HCT116 (cell line): ENCODE results near the gene RASL10B. TPM values are rescaled to one million over a fixed set of nuclear protein-coding genes. Genes with fewer than 3 reads are reported as not detected.

Source experiments
- ATAC-seq: fragments of 200-7000 bp; cut with Tn5 transposase; 2 replicates; pipeline ENCODE4 v1.9.1; 2020; ENCODE audit warnings: mild to moderate bottlenecking, moderate library complexity
- BruUV-seq: library from RNA; stranded (reverse); fragments of 400-500 nt; replicated peaks from 2 replicates; lab custom pipeline; 2021; lab: Mats Ljungman, UMichigan
- CTCF ChIA-PET: fragments of 300-600 bp; sonication (Branson Sonifier 250); formaldehyde crosslinking; loops from one replicate; lab custom pipeline; 2021; ENCODE audit warnings: antibody characterized with exemption; lab: Charles Lee
- POLR2A ChIA-PET: fragments of 300-600, 350-600 bp; sonication (Branson Sonifier 250); formaldehyde crosslinking; loops from one replicate; lab custom pipeline; 2021; ENCODE audit warnings: antibody characterized with exemption; lab: Charles Lee
- RAD21 ChIA-PET, 2 experiments: fragments of 300-600 bp; sonication (Branson Sonifier 250); formaldehyde crosslinking; loops; one replicate each; lab custom pipeline; 2023; ENCODE audit warnings: low total read pairs in 2 of 2; ENCODE audit not compliant: uncharacterized antibody in 2 of 2, unreplicated experiment in 2 of 2, low non-redundant PET in 1 of 2; lab: Charles Lee
- DNase-seq: peaks from one replicate; pipeline ENCODE4 v3.0.0-alpha.2; 2010; ENCODE audit warnings: low read depth, low spot score
- H2AFZ ChIP-seq: fragments of 200-600 bp; shearing (Covaris generic), sonication (generic); 2 replicates; pipeline ENCODE4 v1.6.1; 2017; ENCODE audit warnings: low read depth, mixed run types, mixed read lengths, antibody characterized with exemption, low read length; ENCODE audit not compliant: poor library complexity, severe bottlenecking
- H3K27ac ChIP-seq: 2 replicates; pipeline ENCODE4 v1.5.1; 2012; ENCODE audit warnings: low read depth, low read length
- H3K27me3 ChIP-seq: fragments of 200-600 bp; sonication (generic); 2 replicates; pipeline ENCODE4 v1.6.1; 2016; ENCODE audit warnings: mixed run types, low read length, mixed read lengths; ENCODE audit not compliant: insufficient read depth
- H3K36me3 ChIP-seq, 2 experiments: fragments of 200-500 bp in 1 of 2; fragments of 200-600 bp in 1 of 2; sonication (Bioruptor generic) in 1 of 2; sonication (generic) in 1 of 2; 2 replicates each; pipeline versions ENCODE4 v1.5.1 to v1.6.1; 2014 to 2016; ENCODE audit warnings: low read length in 2 of 2, inconsistent platforms in 1 of 2, mixed read lengths in 1 of 2, mixed run types in 1 of 2; ENCODE audit not compliant: insufficient read depth in 2 of 2, control insufficient read depth in 1 of 2
- H3K4me1 ChIP-seq, 2 experiments: fragments of 200-600 bp in 1 of 2; sonication (generic) in 1 of 2; 2 replicates each; pipeline versions ENCODE4 v1.5.1 to v1.6.1; 2012 to 2017; ENCODE audit warnings: low read length in 2 of 2, inconsistent platforms in 1 of 2, mild to moderate bottlenecking in 1 of 2, mixed read lengths in 1 of 2, mixed run types in 1 of 2, moderate library complexity in 1 of 2; ENCODE audit not compliant: insufficient read depth in 2 of 2, control insufficient read depth in 1 of 2
- H3K4me2 ChIP-seq: fragments of 200-600 bp; sonication (generic); 2 replicates; pipeline ENCODE4 v1.6.1; 2017; ENCODE audit warnings: mixed run types, low read length, mixed read lengths
- H3K4me3 ChIP-seq, 2 experiments: fragments of 200-600 bp in 1 of 2; sonication (generic) in 1 of 2; replicated peaks in 1 of 2; 2 replicates each; pipeline ENCODE4 v1.5.1; 2011 to 2016; ENCODE audit warnings: low read length in 2 of 2, control low read depth in 1 of 2, low read depth in 1 of 2, mild to moderate bottlenecking in 1 of 2, mixed read lengths in 1 of 2, mixed run types in 1 of 2
- H3K79me2 ChIP-seq: fragments of 200-600 bp; sonication (generic); 2 replicates; pipeline ENCODE4 v1.6.1; 2017; ENCODE audit warnings: mild to moderate bottlenecking, mixed run types, low read length, moderate library complexity, mixed read lengths; ENCODE audit not compliant: insufficient read depth
- H3K9ac ChIP-seq: fragments of 200-600 bp; sonication (generic); 2 replicates; pipeline ENCODE4 v1.6.1; 2016; ENCODE audit warnings: low read length, mixed read lengths
- H3K9me2 ChIP-seq: fragments of 200-600 bp; sonication (generic), shearing (Covaris generic); 2 replicates; pipeline ENCODE4 v1.6.1; 2017; ENCODE audit warnings: mixed run types, mild to moderate bottlenecking, moderate library complexity; ENCODE audit not compliant: insufficient read depth
- H3K9me3 ChIP-seq, 2 experiments: fragments of 200-500 bp in 1 of 2; fragments of 200-600 bp in 1 of 2; sonication (Bioruptor generic) in 1 of 2; sonication (generic) in 1 of 2; 2 replicates each; pipeline ENCODE4 v1.6.1; 2014 to 2017; ENCODE audit warnings: low read length in 2 of 2, mixed read lengths in 2 of 2, inconsistent platforms in 1 of 2, low read depth in 1 of 2, mild to moderate bottlenecking in 1 of 2, mixed run types in 1 of 2, moderate library complexity in 1 of 2; ENCODE audit not compliant: control insufficient read depth in 1 of 2, insufficient read depth in 1 of 2
- H4K20me1 ChIP-seq: fragments of 200-600 bp; sonication (generic), shearing (Covaris generic); 2 replicates; pipeline ENCODE4 v1.6.1; 2017; ENCODE audit warnings: mixed run types, mild to moderate bottlenecking, moderate library complexity; ENCODE audit not compliant: insufficient read depth
- CBX3 ChIP-seq: IDR thresholded peaks from 2 replicates; pipeline ENCODE4 v1.6.1; 2012; ENCODE audit warnings: low read depth
- CEBPB ChIP-seq: IDR thresholded peaks from 2 replicates; pipeline ENCODE4 v1.6.1; 2012; ENCODE audit warnings: low read depth
- CTCF ChIP-seq, 3 experiments: fragments of 200-600 bp in 1 of 3; sonication (generic) in 1 of 3; IDR thresholded peaks in 2 of 3; conservative IDR thresholded peaks in 1 of 3; 2 replicates each; pipeline ENCODE4 v1.5.1; 2012 to 2017; ENCODE audit warnings: low read depth in 2 of 3, low read length in 2 of 3, antibody characterized with exemption in 1 of 3, borderline replicate concordance in 1 of 3, control low read depth in 1 of 3, mild to moderate bottlenecking in 1 of 3, mixed read lengths in 1 of 3, mixed run types in 1 of 3, moderate library complexity in 1 of 3; ENCODE audit not compliant: insufficient read depth in 1 of 3
- EGR1 ChIP-seq: IDR thresholded peaks from 2 replicates; pipeline ENCODE4 v1.6.1; 2012; ENCODE audit warnings: low read depth
- EZH2 ChIP-seq: fragments of 200-600 bp; sonication (generic); IDR thresholded peaks from 2 replicates; pipeline ENCODE4 v1.6.1; 2017; ENCODE audit warnings: antibody characterized with exemption, mixed run types
- EZH2phosphoT487 ChIP-seq: fragments of 200-600 bp; IDR thresholded peaks from 2 replicates; pipeline ENCODE4 v1.6.1; 2018; ENCODE audit warnings: antibody characterized with exemption, borderline replicate concordance
- FOSL1 ChIP-seq: IDR thresholded peaks from 2 replicates; pipeline ENCODE4 v1.6.1; 2012; ENCODE audit warnings: low read depth
- JUND ChIP-seq: IDR thresholded peaks from 2 replicates; pipeline ENCODE4 v1.6.1; 2012
- MAX ChIP-seq: IDR thresholded peaks from 2 replicates; pipeline ENCODE4 v1.6.1; 2012
- POLR2A ChIP-seq: IDR thresholded peaks from 2 replicates; pipeline ENCODE4 v1.7.0; 2011; ENCODE audit warnings: borderline replicate concordance; ENCODE audit not compliant: insufficient read depth, insufficient read length; ENCODE audit errors: extremely low read depth
- POLR2AphosphoS5 ChIP-seq: IDR thresholded peaks from 2 replicates; pipeline ENCODE4 v1.6.1; 2011; ENCODE audit warnings: mild to moderate bottlenecking, low read depth, low read length, moderate library complexity
- REST ChIP-seq: IDR thresholded peaks from 2 replicates; pipeline ENCODE4 v1.6.1; 2012; ENCODE audit warnings: low read depth
- TCF7L2 ChIP-seq: IDR thresholded peaks from 2 replicates; pipeline ENCODE4 v1.7.0; 2011; ENCODE audit warnings: borderline replicate concordance, inconsistent platforms; ENCODE audit not compliant: insufficient read depth, insufficient read length; ENCODE audit errors: extremely low read depth
- YY1 ChIP-seq: IDR thresholded peaks from 2 replicates; pipeline ENCODE4 v1.6.1; 2011; ENCODE audit warnings: low read length, low read depth, moderate library complexity, mild to moderate bottlenecking; ENCODE audit not compliant: insufficient replicate concordance; ENCODE audit errors: extremely low read depth
- ZBTB33 ChIP-seq: IDR thresholded peaks from 2 replicates; pipeline ENCODE4 v1.6.1; 2011; ENCODE audit warnings: mild to moderate bottlenecking, low read length, moderate library complexity; ENCODE audit not compliant: insufficient replicate concordance; ENCODE audit errors: extremely low read depth
- ZNF274 ChIP-seq: fragments of 200-500 bp; sonication (Bioruptor generic); IDR thresholded peaks from 2 replicates; pipeline ENCODE4 v1.6.1; 2014; ENCODE audit warnings: mild to moderate bottlenecking, low read depth, low read length, inconsistent platforms
- intact Hi-C: fragments of 100-400 bp; cut with micrococcal nuclease; formaldehyde crosslinking; loops from 2 replicates; pipeline ENCODE4 v1.10.0; 2022
- total RNA-seq: library from RNA; stranded (reverse); gene quantifications from one replicate; pipeline ENCODE4 v1.2.1, GENCODE V29; 2021; ENCODE audit not compliant: unreplicated experiment

Gene RASL10B
- total RNA-seq, 1 experiment from 2014 or later = 0.15 TPM

GRCh38 chr17:35725058-35725457 is 6.4 kb upstream of the RASL10B start:
- no peak overlapping the region for H3K4me3 ChIP-seq
- ChIA-PET CTCF (no interaction called here), POLR2A (no interaction called here), RAD21 (no interaction called here)
- H3K27ac ChIP-seq = no peak overlapping the region
- intact Hi-C loops = no loop called here
- no peaks in the 10 kb centered on the region for H3K9me3 ChIP-seq
- H3K9me2 ChIP-seq = no peaks in the 10 kb centered on the region
- H4K20me1 ChIP-seq = no peaks in the 10 kb centered on the region
- H3K4me1 ChIP-seq = peaks cover 0 to 3% of the 10 kb centered on the region in 2 experiments; a peak in 1 of 4 replicates
- H2AFZ ChIP-seq = no peak overlapping the region
- no TSS peak for BruUV-seq
- no peak overlapping the region for H3K9ac ChIP-seq
- no peaks in the 10 kb centered on the region for H3K27me3 ChIP-seq
- no peak for TF ChIP-seq REST
- no peak for TF ChIP-seq EGR1
- no peak for TF ChIP-seq EZH2
- TF ChIP-seq ZNF274 = no peak
- no peak for TF ChIP-seq YY1
- TF ChIP-seq CEBPB = no peak
- no peak for TF ChIP-seq POLR2AphosphoS5
- TF ChIP-seq POLR2A = no peak
- no peak for TF ChIP-seq CTCF (IDR thresholded peaks at IDR 0.05 in 2 of 3, conservative IDR thresholded peaks at IDR 0.05 in 1 of 3; ENCODE audit: borderline replicate concordance in 1 of 3, insufficient read depth in 1 of 3, low read depth in 2 of 3, low read length in 2 of 3)
- no peak for TF ChIP-seq TCF7L2
- TF ChIP-seq MAX = no peak
- no peak for TF ChIP-seq FOSL1
- no peak for TF ChIP-seq JUND
- no peak for TF ChIP-seq EZH2phosphoT487
- TF ChIP-seq ZBTB33 = no peak
- TF ChIP-seq CBX3 = no peak
- no peak overlapping the region for H3K4me2 ChIP-seq
- DNase-seq (no peak), ATAC-seq (no peak)
- no peaks in the 10 kb centered on the region for H3K79me2 ChIP-seq
- H3K36me3 ChIP-seq = peaks cover 15 to 17% of the 10 kb centered on the region in 2 experiments; a peak in 3 of 4 replicates
